HG03045 (cell line): ENCODE data around the gene SLA2.
"Not testable (repeated sequence)": the region's sequence is repeated elsewhere in the genome, so short reads cannot be mapped to it uniquely, and the experiment has no call there.

Source experiments
- ATAC-seq: cut with Tn5 transposase; IDR thresholded peaks from one replicate; pipeline ENCODE4 v1.9.1; 2021; ENCODE audit warnings: mild to moderate bottlenecking, moderate library complexity; ENCODE audit not compliant: unreplicated experiment

Gene SLA2, protein sequence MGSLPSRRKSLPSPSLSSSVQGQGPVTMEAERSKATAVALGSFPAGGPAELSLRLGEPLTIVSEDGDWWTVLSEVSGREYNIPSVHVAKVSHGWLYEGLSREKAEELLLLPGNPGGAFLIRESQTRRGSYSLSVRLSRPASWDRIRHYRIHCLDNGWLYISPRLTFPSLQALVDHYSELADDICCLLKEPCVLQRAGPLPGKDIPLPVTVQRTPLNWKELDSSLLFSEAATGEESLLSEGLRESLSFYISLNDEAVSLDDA

DNA sequence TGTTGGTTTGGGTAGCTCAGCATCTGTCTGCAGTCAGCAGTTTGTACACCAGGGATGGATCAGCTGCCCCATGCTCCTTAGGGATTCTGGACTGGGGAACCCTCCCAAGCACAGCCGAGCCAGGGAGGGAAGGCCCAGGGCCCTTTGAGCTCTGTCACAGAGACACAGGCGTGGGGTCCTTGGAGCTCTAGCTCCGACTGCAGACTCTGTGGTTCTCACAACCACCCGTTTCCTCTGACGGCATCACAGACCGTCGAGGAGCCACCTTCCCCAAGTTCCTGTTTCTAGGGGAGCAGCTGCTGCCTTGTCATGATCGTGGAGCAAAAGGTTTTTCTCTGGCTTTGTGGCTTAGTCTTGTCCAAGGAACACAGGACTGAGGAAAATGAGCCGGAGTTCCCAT is at the start of gene SLA2:
Gene SLA2, minus strand, starts transcription at position 199 of the 400 bp plus-strand sequence. CDS start 4,861 bp downstream, outside the sequence.
- ATAC-seq, result no peak

DNA sequence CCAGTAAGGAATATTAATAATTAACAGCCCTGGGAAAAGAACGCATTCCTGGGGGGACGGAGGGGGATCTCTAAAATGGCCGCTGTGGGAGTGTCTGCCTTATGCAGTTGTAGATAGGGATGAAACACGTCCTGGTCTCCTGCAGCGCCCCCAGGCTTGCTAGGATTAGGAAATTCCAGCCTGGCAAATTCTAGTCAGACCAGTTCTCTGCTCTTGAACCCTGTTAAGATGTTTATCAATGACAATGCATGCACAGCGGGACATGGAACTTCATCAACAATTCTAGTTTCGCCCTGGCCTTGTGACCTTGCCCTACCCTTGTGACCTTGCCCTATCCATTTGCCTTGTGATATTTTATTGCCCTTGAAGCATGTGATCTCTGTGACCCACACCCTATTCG is 49.5 kb upstream of the SLA2 start:
- ATAC-seq, result not testable (repeated sequence)

DNA sequence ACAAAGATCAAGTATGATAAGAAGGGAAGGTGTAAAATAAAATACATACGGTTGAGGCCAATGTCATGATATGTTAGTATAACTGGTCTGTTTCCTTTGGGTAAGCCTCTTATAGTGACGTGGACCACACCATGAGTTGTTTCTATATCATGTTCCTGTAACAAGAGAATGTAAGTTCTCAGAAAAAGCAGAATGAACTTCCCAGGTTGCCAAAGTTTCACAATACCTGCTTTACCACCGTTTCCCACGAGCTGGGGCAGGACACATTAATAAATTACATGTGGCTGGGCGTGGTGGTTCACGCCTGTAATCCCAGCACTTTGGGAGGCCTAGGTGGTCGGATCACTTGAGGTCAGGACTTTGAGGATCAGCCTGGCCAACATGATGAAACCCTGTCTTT is 42.6 kb upstream of the SLA2 start:
- no peak for ATAC-seq

DNA sequence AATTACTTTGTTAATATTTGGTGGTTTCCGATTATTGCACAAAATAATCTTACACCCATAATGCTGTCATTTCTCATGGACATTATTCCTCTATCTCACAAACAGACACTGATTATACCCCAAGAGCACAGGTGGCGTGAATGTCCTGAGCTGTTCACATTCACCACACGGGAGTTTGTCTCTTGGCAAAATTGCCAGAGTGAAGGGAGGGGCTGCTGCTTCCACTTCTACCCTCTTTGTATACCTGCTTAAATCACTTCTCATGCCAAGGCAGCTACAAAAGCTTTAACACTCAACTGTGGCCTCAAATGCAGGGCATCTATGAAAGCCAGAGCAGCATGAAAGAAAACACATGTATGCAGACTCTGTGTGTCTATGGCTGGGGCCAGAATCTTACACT is 41.9 kb upstream of the SLA2 start:
- ATAC-seq, result no peak

DNA sequence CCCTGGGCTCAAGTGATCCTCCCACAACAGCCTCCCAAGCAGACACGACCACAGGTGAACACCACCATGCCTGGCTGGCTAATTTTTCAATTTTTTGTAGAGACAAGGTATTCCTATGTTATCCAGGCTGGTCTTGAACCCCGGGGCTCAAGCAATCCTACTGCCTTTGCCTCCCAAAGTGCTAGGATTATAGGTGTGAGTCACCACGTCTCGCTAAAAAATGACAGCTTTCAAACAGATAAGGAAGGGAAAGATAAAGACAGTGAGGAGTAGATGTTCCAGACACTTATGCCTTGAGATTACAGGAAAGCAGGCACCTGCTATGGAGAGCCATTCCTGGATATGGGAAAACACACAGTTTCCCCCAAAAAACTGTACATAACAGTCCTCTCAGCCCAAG is 40.9 kb upstream of the SLA2 start:
- ATAC-seq, result no peak

DNA sequence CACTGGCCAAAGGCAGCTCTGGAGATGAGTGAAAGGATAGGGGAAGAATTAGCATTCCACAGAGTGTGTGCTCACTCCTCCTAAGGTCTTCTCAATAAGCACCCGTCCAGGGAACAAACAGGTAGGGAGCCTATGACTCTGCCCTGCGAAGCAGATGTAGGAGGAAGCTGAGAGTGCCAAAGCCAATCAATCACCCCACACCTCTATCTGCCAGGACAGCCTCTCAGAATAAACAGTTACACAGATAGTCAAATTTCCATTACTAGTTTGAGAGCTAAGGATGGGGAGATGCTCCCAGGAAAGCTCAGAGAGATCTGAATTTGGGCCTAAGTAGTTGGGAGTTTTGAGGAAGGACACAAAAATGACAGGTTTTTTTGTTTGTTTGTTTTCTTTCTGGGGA is 40.5 kb upstream of the SLA2 start:
- no peak for ATAC-seq

DNA sequence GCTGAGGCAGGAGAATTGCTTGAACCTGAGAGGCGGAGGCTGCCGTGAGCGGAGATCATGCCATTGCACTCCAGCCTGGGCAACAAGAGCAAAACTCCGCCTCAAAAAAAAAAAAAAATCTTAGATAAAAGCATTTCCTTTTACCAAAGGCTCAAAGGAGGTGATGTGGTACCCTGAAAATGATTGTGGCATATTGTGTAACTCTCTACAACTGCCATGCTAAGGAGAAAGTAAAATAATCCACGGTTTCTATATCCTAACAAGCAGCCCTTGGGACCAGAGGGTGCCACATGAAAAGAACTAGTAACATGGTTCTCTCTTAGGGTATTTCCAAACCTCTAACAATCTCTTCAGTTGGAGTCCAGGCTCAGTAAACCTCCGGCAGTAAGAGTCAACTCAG is 38.8 kb upstream of the SLA2 start:
- ATAC-seq, result no peak

DNA sequence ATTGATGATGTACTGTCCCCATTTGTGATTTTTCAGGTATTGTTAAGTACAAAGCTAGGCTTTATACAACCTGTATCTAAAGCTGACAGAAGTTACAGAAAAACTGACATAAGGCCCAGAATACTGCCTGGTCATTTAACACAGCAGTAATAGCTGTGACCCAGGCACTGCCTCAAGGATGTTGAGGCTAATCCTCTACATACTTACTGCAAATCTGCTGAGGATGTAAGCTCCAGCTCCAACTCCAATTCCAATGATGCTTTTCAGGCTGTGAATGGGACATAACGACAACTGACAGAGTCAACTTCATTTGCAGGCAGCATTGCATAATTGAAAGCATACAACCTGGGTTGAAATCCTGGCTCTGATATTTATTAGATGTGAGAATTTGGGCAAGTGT is 36.3 kb upstream of the SLA2 start:
- no peak for ATAC-seq

DNA sequence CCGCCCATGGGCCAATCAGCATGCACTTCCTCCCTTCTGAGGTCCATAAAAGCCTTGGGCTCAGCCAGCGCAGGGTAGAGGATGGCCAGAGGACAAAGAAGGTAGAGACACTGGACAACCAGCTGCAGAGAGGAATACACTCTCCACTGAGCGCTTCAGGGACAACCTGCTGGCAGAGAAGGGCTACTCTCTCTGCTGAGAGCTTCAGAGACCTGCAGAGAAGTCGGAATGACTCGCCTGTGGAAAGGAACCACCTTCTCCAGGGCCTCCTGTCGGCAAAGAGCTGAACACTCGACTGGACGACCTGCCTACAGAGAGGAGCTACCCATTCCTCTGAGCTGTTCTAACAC is 31.4 kb upstream of the SLA2 start:
- no peak for ATAC-seq

DNA sequence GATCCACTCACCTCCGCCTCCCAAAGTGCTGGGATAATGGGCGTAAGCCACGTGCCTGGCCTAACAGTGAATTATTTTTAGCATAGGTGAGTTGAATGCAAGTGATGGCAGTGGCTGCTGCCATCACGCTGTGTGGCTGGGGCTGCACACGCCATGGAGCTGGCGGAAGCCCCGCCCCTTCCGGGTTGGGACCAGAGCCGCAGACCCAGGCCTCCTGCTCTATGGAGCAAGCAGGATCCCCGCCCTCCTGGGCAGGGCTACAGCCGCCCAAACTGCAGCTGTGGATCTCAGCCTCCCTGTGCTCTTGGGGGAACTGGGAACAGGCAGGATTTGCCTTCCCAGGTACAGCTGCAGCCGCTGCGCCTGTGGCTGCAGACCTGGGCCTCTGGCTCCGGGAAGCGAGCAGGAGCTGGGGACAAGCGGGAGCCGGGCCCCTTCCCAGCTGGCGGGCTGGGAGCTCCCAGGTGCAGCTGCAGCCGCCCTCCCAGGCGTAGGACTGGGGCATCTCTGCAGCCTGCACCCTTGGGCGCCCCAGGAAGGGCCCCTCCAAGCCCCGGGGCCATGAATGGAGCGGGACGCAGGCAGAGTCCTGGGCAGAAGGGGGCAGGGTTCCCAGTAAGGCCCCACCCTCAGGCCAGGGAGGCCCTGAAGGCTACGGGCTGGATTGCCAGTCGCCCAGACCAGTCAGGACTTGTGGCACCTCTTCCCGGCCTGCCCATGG is 30.9 kb upstream of the SLA2 start:
- no peak for ATAC-seq

DNA sequence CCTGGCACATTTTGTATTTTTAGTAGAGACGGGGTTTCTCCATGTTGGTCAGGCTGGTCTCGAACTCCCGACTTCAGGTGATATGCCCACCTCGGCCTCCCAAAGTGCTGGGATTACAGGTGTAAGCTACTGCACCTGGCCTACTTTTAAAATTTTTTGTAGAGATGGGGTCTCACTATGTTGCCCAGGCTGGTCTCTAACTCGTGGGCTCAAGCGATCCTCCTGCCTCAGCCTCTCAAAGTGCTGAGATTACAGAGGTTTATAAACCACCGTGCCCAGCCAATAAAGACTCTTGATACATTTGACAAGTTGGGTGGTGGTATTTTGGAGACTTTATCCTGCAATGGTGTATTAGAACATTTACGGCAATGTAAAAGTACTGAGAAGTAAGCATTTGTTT is 29.5 kb upstream of the SLA2 start:
- ATAC-seq, result not testable (repeated sequence)

DNA sequence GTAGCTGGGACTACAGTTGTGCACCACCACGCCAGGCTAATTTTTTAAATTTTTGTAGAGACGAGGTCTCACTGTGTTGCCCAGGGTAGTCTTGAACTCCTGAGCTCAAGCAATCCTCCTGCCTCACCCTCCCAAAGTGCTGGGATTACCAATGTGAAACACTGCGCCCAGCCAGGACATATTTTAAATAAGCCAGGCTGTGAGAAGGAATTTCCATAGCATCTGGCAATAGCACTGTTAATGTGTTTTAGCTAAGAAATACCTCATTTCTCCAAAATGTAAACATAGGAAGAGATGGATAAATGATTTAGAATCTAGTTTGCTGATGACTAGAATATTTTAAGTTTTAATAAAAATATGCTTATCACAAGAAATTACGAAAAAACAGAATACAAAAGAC is 27.0 kb upstream of the SLA2 start:
- ATAC-seq, result no peak

DNA sequence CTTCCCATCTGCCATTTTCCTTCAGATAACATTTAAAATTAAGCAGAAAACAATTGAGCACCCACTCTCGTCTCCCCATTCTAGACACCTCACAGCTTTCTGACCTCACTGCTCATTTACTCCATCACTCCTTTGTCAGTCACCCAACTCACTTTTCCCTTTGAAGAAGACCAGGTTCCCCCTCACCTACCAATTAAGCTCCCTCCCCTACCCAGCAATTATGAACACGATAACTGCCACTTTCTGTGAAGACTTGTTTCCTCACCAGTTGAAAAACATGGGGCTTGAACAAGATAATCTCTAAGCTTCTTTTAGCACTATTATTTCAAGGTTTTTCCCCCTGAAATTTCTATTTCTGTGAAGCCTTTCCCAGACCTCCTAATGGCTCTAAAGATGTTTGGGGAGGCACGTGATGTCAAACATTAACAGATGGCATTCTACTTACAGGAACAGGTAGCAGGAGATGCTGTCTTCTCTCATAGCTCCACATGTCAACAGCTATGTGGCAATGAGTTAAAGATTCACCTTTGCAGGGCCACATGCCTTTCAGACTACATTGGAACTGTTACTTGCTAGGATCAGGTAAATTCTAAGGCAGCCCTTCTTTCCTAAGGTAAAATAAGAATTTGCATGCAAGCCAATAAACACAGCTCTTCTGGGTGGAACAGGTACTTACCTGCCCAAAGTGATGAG is 24.8 kb upstream of the SLA2 start:
- ATAC-seq, result no peak

DNA sequence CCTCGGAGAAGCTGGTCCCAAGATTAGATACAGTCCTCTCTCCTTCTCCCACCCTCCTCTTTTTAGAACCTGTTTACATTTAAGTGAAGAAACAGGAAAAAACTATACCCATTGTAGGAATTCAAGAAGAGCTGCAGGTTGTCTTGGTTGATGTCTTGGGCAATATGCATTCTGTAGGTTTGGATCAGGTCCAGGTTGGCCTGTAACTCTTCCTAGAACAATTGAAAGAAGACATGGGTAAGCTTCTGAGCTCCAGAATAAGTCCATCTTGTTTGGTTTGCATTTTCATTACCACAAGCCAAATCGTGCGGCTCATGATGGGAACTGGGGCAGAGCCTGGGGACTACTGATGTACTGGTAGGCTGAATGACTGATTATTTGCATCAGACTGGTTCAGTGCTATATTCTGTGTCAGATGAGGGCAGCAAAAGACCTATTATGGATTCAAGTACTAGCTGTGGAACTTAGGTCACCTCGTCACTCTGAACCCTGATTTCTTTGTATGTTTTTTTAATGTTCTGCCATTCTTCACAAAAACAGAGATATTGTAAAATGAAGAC is 20.3 kb upstream of the SLA2 start:
- ATAC-seq, result no peak

DNA sequence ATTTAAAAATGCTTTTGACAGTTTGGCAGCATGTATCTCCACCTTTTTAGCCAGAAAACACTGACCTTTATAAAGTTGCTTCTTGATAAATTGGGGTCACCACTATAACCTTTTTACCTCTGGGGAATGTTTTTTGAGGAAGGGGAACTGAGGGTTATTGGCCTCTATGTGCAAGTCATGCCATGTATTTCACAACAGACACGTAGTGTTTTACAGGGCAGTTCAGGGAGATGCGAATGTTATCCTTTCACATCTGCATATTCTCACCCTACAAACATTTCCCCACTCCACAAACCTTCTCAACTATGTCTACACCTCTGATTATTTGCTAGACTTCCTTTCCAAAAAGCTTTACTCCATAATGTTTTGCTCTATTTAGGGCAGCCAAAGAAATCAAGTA is 17.0 kb upstream of the SLA2 start:
- no peak for ATAC-seq

DNA sequence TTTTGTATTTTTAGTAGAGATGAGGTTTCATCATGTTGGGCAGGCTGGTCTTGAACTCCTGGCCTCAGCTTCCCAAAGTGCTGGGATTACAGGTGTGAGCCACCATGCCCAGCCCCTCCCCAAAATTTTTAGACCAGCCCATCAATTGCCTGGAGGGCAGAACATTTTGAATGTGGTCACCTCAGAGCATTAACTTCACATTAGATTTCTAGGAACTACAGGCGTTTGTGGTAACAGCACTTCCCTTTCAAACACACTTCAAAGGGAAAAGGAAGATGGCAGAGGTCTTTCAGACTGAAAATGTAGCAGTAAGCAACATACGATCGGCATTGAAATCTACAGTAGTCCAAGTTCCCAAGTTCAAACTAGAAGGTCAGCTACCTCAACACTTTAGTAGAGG is 12.3 kb upstream of the SLA2 start:
- ATAC-seq, result no peak

DNA sequence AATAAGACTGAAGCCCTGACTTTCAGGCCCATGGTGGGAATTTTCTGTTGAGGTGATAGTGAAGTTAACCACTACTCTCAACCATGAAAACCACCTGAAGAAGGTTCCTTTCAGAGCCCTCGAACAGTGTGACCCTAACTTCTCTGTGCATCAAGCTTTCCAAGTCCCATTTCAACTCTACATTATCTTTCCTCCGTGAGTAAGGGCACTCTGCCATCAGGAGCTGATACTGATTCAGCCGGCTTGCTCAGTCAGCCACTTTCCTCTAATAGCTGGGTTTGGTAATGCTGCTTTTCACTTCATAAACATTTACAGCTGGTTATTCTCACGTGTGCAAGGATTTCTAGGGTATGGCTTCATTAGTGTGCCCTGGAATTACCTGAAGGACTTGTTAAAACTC is 10.7 kb upstream of the SLA2 start:
- ATAC-seq, result no peak

DNA sequence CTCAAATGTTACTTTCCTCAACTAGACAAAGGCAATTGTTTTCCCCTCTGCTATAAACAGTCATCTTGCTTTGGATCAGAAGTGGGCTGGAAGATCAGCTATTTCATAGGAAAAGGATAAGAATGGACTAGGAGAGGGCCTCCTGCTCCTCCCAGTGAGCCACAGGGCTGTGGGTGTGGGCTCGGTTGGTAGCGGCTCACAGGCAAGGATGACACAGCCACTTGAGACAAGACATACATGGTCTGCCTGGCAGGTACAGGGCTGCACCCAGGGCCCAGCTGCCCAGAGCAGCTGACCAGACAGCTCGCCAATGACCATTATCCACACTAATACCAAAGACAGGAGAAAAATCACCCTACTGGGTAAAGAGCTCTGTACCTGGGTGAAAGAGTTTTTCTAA is 9.0 kb upstream of the SLA2 start:
- ATAC-seq, result no peak

DNA sequence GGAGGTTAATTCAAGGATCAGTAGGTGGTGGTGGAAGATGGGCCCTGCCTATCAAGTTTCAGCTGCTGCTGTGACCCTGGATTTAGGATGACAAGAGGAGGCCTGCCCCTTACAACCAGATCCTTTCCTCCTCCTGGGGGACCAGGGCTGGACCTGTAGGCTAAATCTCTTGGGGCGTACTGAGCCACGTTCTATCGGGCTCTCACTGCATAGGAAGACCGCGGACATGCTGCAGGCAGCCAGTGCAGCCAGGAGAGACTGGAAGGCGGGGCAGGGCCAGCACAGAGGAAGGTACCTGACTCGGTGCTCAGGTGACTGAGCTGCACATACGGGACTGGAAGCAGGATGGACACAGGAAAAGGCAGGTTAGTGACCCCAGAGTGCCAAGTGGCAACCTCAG is 8.5 kb upstream of the SLA2 start:
- ATAC-seq, result no peak

DNA sequence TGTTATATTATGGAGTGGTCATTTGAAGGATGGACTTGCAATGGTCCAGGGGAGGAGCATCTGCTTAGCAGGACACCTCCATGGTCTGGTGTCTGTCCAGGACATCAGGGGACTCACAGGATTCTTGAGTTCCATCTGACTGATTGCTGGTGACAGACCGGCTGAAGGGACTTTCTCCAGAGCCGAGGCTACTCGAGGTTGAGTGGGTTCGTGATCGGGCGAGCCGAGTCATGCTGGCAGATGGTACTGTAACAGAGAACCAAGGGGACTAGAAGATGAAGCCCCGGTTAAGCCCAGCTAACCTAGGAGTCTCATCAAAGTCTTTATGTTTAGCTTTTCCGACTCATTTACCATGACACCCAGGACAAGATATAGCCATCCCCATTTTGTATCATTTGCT is 7.5 kb upstream of the SLA2 start:
- ATAC-seq, result no peak

DNA sequence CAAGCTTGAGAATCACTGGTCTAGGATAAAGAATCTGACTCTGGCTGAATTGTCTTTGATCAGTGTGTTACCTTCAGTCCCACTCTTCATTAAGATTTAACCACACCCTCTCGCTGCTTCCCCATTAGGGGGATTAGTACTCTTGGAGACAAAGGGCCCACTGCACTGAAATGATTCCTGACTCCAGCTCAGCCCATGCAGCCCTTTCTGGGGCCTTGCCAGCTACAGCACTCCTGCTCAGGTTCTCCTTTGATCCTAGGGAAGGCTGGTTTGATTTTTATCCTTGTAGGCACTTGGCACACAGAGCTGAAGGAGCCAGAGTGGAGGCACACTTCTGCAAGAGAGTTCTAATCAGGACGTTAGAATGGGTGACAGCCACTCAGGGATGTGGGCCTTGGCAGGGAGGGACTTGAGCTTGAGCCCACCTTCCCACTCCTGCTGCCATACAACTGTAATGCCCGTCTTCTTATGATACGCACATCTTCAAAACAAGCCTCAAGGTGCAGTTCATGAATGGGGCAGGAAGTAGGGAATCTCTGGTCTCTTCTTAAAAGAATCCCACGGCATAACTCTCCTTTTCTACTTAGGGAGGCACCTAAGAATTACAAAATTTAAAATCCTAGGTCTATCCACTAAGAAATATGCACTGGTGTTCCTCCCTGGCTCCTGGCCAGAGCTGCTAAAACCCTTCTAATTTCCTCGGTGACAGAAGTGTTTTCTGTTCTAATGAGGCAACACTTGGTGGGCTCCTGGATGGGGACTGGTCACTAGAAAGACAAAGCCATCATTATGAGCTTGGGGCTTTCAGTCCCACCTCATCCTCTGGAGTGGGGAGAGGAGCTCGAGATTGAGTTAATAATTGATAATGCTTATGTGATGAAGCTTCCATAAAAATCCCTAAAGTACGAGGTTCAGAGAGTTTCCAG is 1.5 kb upstream of the SLA2 start:
- ATAC-seq, result no peak
